Parathyroid adenoma (tissue), 2 donors: ENCODE data around the gene PYM1.

Source experiments
- H2AFZ ChIP-seq: fragments of 300-600 bp; sonication (generic); one replicate; pipeline ENCODE4 v1.7.0; 2017; ENCODE audit warnings: antibody characterized with exemption, mild to moderate bottlenecking
- H3K27ac ChIP-seq: fragments of 300-600 bp; sonication (generic); one replicate; pipeline ENCODE4 v1.7.0; 2017
- H3K27me3 ChIP-seq: fragments of 300-600 bp; sonication (generic); one replicate; pipeline ENCODE4 v1.7.0; 2017; ENCODE audit warnings: low read length; ENCODE audit not compliant: control insufficient read depth, insufficient read depth
- H3K36me3 ChIP-seq: fragments of 300-600 bp; sonication (generic); one replicate; pipeline ENCODE4 v1.7.0; 2017; ENCODE audit warnings: low read length; ENCODE audit not compliant: control insufficient read depth, insufficient read depth
- H3K4me1 ChIP-seq: fragments of 300-600 bp; sonication (generic); one replicate; pipeline ENCODE4 v1.7.0; 2017; ENCODE audit warnings: control low read depth
- H3K4me2 ChIP-seq: fragments of 300-600 bp; sonication (generic); one replicate; pipeline ENCODE4 v1.7.0; 2017; ENCODE audit warnings: low read length
- H3K4me3 ChIP-seq: fragments of 300-600 bp; sonication (generic); one replicate; pipeline ENCODE4 v1.7.0; 2017; ENCODE audit warnings: low read depth, low read length
- H3K79me2 ChIP-seq: fragments of 300-600 bp; sonication (generic); one replicate; pipeline ENCODE4 v1.7.0; 2017; ENCODE audit warnings: control low read depth
- H3K9ac ChIP-seq: fragments of 300-600 bp; sonication (generic); one replicate; pipeline ENCODE4 v1.7.0; 2017; ENCODE audit warnings: mild to moderate bottlenecking
- H3K9me3 ChIP-seq: fragments of 300-600 bp; sonication (generic); one replicate; pipeline ENCODE4 v1.7.0; 2017; ENCODE audit warnings: low read length; ENCODE audit not compliant: control insufficient read depth
- TF ChIP-seq, protein P1 (sequence below): fragments of 300-600 bp; sonication (generic); IDR thresholded peaks from one replicate; pipeline ENCODE4 v1.7.0; 2017; ENCODE audit warnings: antibody characterized with exemption, mild to moderate bottlenecking
- donor health status: primary hyperparathyroidism.

PYM1 gene

DNA sequence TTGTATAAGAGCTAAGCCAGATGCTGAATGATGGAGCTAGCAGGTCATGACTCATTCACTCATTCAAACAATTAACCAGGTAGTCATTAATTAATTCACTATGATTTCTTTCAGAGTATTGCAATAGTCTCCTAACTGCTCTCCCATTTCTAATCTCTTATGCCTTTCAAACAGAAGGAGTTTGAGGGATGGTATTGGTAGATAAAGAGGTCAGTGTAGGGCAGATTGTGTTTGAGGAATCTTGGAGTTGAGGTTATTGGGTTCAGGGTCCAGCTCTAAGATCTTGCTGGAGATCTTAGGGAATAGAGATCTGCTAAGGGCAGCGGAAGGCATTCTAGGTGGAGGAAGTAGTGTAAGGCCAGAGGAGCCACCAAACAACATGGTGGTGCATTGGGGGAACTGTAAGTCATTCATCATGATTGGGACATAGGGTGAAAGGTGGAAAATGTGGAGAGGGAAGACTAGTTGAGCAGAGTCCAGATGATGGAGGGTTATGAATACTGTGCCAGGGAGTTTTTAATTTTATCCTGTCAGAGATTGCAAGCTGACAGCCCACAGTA is 15.0 kb upstream of the PYM1 start:
- H3K79me2 ChIP-seq: peaks cover 3% of the 10 kb centered on the region
- H3K4me3 ChIP-seq: no peak overlapping the region
- TF ChIP-seq, protein P1, sequence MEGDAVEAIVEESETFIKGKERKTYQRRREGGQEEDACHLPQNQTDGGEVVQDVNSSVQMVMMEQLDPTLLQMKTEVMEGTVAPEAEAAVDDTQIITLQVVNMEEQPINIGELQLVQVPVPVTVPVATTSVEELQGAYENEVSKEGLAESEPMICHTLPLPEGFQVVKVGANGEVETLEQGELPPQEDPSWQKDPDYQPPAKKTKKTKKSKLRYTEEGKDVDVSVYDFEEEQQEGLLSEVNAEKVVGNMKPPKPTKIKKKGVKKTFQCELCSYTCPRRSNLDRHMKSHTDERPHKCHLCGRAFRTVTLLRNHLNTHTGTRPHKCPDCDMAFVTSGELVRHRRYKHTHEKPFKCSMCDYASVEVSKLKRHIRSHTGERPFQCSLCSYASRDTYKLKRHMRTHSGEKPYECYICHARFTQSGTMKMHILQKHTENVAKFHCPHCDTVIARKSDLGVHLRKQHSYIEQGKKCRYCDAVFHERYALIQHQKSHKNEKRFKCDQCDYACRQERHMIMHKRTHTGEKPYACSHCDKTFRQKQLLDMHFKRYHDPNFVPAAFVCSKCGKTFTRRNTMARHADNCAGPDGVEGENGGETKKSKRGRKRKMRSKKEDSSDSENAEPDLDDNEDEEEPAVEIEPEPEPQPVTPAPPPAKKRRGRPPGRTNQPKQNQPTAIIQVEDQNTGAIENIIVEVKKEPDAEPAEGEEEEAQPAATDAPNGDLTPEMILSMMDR: no peak

DNA sequence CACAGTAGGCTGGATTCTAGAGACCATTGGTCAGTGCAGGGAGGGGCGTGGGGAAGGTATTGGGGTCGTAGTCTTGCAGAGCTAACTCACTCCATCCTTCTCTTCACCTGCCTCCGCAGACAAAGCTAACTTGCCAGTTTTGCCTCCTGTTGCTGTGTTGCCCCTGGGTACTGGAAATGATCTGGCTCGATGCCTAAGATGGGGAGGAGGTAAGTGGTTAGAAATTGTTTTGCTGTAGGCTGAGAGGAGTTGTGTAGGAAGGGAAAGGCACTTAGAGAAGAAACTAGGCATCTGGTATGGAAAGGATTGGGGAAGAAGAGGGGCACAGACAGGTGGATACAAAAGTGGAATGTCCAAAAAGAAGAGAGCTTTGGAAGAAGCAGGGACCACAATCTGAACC is 14.4 kb upstream of the PYM1 start:
- Histone ChIP-seq H3K79me2 (peaks cover 3% of the 10 kb centered on the region), H3K4me1 (peaks cover 3% of the 10 kb centered on the region), H3K9ac (no peak overlapping the region), H3K36me3 (no peaks in the 10 kb centered on the region), H3K4me3 (no peak overlapping the region), H2AFZ (no peak overlapping the region), H3K27ac (no peak overlapping the region), H3K27me3 (no peaks in the 10 kb centered on the region), H3K9me3 (no peaks in the 10 kb centered on the region), H3K4me2 (no peak overlapping the region)
- TF ChIP-seq, protein P1: no peak

More for the DNA sequence above, 15.0 kb upstream of the PYM1 start:
- H3K27me3 ChIP-seq: no peaks in the 10 kb centered on the region
- no peak overlapping the region for H3K27ac ChIP-seq
- no peak overlapping the region for H2AFZ ChIP-seq
- no peaks in the 10 kb centered on the region for H3K36me3 ChIP-seq
- no peaks in the 10 kb centered on the region for H3K9me3 ChIP-seq
- H3K4me2 ChIP-seq: no peak overlapping the region
- H3K4me1 ChIP-seq: peaks cover 3% of the 10 kb centered on the region
- H3K9ac ChIP-seq: no peak overlapping the region

DNA sequence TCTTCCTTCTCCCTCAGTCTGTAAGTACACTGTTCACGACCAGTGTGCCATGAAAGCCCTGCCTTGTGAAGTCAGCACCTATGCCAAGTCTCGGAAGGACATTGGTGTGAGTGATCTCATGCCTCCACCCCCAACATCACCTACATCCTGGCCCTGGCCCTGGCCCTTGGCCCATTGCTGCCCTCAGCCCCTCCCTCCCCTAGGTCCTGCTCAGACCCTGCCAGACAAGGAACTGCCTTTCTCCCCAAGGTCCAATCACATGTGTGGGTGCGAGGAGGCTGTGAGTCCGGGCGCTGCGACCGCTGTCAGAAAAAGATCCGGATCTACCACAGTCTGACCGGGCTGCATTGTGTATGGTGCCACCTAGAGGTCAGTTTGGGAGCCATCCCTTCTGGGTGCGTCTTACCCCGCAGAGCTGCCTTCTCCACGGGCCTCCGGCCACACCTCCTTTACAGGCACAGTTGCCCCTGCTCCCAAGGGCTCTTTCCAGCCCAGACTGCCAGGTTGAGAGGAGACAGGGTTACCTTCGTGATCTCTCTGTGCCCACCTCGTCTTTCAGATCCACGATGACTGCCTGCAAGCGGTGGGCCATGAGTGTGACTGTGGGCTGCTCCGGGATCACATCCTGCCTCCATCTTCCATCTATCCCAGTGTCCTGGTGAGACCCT is 12.5 kb upstream of the PYM1 start:
- Histone ChIP-seq H3K9me3 (no peaks in the 10 kb centered on the region), H2AFZ (peak overlapping the region; percentile 86), H3K4me1 (peaks cover 3% of the 10 kb centered on the region), H3K27me3 (no peaks in the 10 kb centered on the region), H3K9ac (no peak overlapping the region), H3K79me2 (peaks cover 3% of the 10 kb centered on the region), H3K4me3 (no peak overlapping the region), H3K27ac (peak overlapping the region; percentile 7), H3K4me2 (peak overlapping the region; percentile 36), H3K36me3 (no peaks in the 10 kb centered on the region)
- TF ChIP-seq, protein P1: peak; percentile 94

DNA sequence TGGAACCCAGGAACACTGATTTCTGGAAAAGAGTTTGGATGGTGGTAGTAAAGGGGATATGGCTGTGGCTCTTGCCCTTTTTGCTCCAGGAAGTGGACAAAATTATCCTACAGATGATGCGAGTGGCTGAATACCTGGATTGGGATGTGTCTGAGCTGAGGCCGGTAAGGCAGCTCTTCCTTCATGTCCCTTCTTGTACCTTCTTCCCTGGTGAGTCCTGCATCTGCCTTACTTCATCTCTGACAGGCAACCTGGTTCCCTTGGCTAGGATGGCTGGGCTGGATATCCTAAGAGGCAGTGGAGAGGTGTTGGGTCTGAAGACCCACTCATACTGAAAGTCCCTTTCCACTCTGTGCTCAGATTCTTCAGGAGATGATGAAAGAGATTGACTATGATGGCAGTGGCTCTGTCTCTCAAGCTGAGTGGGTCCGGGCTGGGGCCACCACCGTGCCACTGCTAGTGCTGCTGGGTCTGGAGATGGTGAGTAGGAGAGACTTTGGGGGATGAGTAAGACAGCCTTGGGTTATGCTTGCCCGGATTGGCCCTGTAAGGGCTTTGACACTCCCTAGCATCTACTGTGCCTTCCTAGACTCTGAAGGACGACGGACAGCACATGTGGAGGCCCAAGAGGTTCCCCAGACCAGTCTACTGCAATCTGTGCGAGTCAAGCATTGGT is 11.3 kb upstream of the PYM1 start:
- H3K27ac ChIP-seq: no peak overlapping the region
- no peaks in the 10 kb centered on the region for H3K9me3 ChIP-seq
- no peak overlapping the region for H3K4me2 ChIP-seq
- no peak overlapping the region for H3K9ac ChIP-seq
- no peak overlapping the region for H3K4me3 ChIP-seq
- no peaks in the 10 kb centered on the region for H3K36me3 ChIP-seq
- peaks cover 3% of the 10 kb centered on the region for H3K4me1 ChIP-seq
- no peak overlapping the region for H2AFZ ChIP-seq
- TF ChIP-seq, protein P1: no peak
- peaks cover 3% of the 10 kb centered on the region for H3K79me2 ChIP-seq
- H3K27me3 ChIP-seq: no peaks in the 10 kb centered on the region
